Measurements from ENCODE around the gene EFNB1. TPM values are rescaled to one million over a fixed set of nuclear protein-coding genes. Genes with fewer than 3 reads are reported as not detected.

The EFNB1 gene
- total and polyA plus RNA-seq, 4 donors = 30.4 to 58.7 (median 40.4) TPM

DNA sequence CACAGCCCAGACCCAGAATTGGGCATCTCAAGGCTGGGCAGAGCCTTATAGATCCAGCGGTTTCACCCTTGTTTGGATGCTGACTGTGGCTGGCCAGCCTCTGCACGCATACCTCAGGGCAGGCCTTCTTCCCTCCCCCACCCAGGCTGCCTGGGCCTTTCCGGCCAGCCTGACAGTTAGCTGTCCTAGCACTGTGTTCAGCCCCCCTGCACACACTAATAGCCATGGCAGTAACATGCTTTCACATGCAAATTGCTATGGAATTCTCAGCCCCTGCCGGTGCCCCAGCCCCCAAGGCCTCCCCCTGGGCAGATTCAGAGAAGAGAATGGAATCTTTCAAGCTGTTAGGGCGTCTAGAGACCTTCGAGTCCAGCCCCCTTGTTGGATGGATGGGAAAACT, 17.7 kb downstream of the EFNB1 start:
- Histone ChIP-seq H3K36me3 (ENCODE audit: control insufficient read depth in 4 of 4, insufficient read depth in 4 of 4, low read length in 4 of 4) (peaks cover 0 to 2% (median 0%) of the 10 kb centered on the region in 4 donors), H3K27ac (ENCODE audit: low read depth in 1 of 2, low read length in 1 of 2) (no peak overlapping the region), H3K4me1 (ENCODE audit: control insufficient read depth in 5 of 5, insufficient read depth in 5 of 5, low read length in 5 of 5) (peaks cover 0 to 23% (median 2%) of the 10 kb centered on the region in 5 donors), H3K4me3 (no peak overlapping the region), H3K27me3 (ENCODE audit: control insufficient read depth in 3 of 3, insufficient read depth in 3 of 3, low read length in 2 of 3) (peaks cover 0 to 4% (median 3%) of the 10 kb centered on the region in 3 donors), H3K9ac (ENCODE audit: insufficient read depth in 1 of 2, low read length in 2 of 2) (no peak overlapping the region), H3K9me3 (ENCODE audit: control insufficient read depth in 4 of 4, insufficient read depth in 3 of 4, low read length in 3 of 4) (no peaks in the 10 kb centered on the region)
- no peak for TF ChIP-seq CTCF (IDR thresholded peaks at IDR 0.05; ENCODE audit: control extremely low read depth, extremely low read depth)
- no peak for ATAC-seq (ENCODE audit: insufficient read depth, low FRiP score)
- WGBS, 2 donors = 46 to 73% methylated on average over 6 of the region's 6 CpGs
- DNase-seq = peak in 2 of 3 donors; percentile 12 to 29

DNA sequence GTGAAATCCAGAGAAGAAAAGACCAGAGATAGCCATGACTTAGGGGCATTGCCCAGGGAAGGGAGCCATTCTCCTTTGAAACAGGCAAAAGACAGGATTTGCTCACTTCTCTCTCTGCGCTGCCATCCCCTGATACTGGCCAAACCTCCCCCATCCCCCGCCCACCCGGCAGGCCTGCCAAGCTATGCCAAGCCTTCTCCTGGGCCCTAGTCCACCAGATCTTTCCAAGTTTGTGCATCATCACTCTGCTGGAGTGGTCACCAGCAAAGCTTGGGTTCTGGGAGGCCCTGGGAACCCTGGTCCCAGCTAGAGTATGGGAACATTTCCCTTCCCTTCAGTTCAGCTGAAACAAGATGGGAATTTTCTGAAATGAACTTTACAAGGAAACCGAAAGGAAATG, 18.4 kb downstream of the EFNB1 start:
- TF ChIP-seq CTCF (IDR thresholded peaks at IDR 0.05; ENCODE audit: control extremely low read depth, extremely low read depth) = no peak
- Histone ChIP-seq H3K9me3 (ENCODE audit: control insufficient read depth in 4 of 4, insufficient read depth in 3 of 4, low read length in 3 of 4) (no peaks in the 10 kb centered on the region), H3K36me3 (ENCODE audit: control insufficient read depth in 4 of 4, insufficient read depth in 4 of 4, low read length in 4 of 4) (peaks cover 0 to 2% (median 0%) of the 10 kb centered on the region in 4 donors), H3K9ac (ENCODE audit: insufficient read depth in 1 of 2, low read length in 2 of 2) (no peak overlapping the region), H3K4me1 (ENCODE audit: control insufficient read depth in 5 of 5, insufficient read depth in 5 of 5, low read length in 5 of 5) (peaks cover 0 to 16% (median 0%) of the 10 kb centered on the region in 5 donors), H3K27me3 (ENCODE audit: control insufficient read depth in 3 of 3, insufficient read depth in 3 of 3, low read length in 2 of 3) (peaks cover 0 to 4% (median 3%) of the 10 kb centered on the region in 3 donors), H3K27ac (ENCODE audit: low read depth in 1 of 2, low read length in 1 of 2) (no peak overlapping the region), H3K4me3 (no peak overlapping the region)
- 79 to 90% methylated on average over 4 of the region's 4 CpGs for WGBS, 2 donors
- DNase-seq (no peak), ATAC-seq (ENCODE audit: insufficient read depth, low FRiP score) (no peak)

GRCh38 chrX:68848189-68848940, 19.5 kb downstream of the EFNB1 start:
- H3K4me3 ChIP-seq = no peak overlapping the region
- DNase-seq (no peak), ATAC-seq (ENCODE audit: insufficient read depth, low FRiP score) (no peak)
- H3K27me3 ChIP-seq (ENCODE audit: control insufficient read depth in 3 of 3, insufficient read depth in 3 of 3, low read length in 2 of 3) = peaks cover 0 to 4% (median 3%) of the 10 kb centered on the region in 3 donors
- peaks cover 0 to 2% (median 0%) of the 10 kb centered on the region in 4 donors for H3K36me3 ChIP-seq (ENCODE audit: control insufficient read depth in 4 of 4, insufficient read depth in 4 of 4, low read length in 4 of 4)
- H3K9ac ChIP-seq (ENCODE audit: insufficient read depth in 1 of 2, low read length in 2 of 2) = no peak overlapping the region
- 70 to 83% methylated on average over 8 of the region's 8 CpGs for WGBS, 2 donors
- no peaks in the 10 kb centered on the region for H3K9me3 ChIP-seq (ENCODE audit: control insufficient read depth in 4 of 4, insufficient read depth in 3 of 4, low read length in 3 of 4)
- TF ChIP-seq CTCF (IDR thresholded peaks at IDR 0.05; ENCODE audit: control extremely low read depth, extremely low read depth) = no peak
- peaks cover 0 to 4% (median 0%) of the 10 kb centered on the region in 5 donors for H3K4me1 ChIP-seq (ENCODE audit: control insufficient read depth in 5 of 5, insufficient read depth in 5 of 5, low read length in 5 of 5)
- no peak overlapping the region for H3K27ac ChIP-seq (ENCODE audit: low read depth in 1 of 2, low read length in 1 of 2)
